NCI-H2227 (cell line): Measurements from ENCODE around the gene C3orf20.
"Not testable (repeated sequence)": the region's sequence is repeated elsewhere in the genome, so short reads cannot be mapped to it uniquely, and the experiment has no call there.

ENCODE experiments used
- DNase-seq: peaks from one replicate; lab custom pipeline; 2025; ENCODE audit not compliant: unreplicated experiment; lab: John Stamatoyannopoulos, UW

The C3orf20 gene

GRCh38 chr3:14752979-14753378 is 78.0 kb downstream of the C3orf20 start:
- not testable (repeated sequence) for DNase-seq

- DNase-seq: no peak
Measured at GRCh38 chr3:14757153-14757700, 82.3 kb downstream of the C3orf20 start.

DNA sequence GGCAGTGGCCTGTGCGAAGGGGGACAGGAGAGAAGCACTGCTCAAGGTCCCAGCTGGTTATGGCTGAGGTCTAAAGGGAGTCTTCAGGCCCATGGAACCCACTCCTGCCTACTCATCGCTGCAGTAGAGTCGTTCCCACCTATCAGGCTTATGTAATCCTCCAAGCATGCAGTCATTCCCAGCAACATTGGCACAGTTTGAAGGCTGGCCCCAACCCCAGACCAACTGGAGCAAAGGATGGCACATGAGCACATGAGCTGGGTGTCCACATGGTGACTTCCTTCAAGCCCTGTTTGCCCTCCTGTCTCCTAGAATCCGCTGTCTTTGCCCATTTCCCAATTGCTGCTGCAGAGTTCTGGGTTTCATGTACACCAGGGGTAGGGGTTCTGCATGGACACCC is 83.4 kb downstream of the C3orf20 start:
- no peak for DNase-seq

DNA sequence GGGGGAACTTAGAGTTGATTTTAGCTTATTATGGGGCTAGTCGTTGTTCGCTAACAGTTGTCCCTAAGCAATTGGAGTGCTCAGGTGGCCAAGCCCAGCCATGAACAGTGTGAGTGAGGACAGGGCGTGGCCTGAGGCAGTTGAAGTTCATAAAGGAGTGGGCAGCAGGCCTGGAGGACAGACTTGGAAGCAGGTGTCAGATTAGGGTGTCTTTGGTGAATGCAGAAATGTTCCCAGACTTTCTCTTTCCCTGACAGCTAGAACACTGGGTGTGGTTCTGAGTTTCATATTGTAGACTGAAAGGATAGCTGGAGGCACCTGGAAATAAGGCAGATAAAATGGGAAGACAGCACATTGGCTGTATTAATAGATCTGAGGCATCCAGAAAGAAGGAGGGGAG is 84.0 kb downstream of the C3orf20 start:
- no peak for DNase-seq

GRCh38 chr3:14760185-14760584 is 85.2 kb downstream of the C3orf20 start:
- no peak for DNase-seq

- DNase-seq: no peak
Measured at GRCh38 chr3:14761121-14761672, 86.3 kb downstream of the C3orf20 start.

DNA sequence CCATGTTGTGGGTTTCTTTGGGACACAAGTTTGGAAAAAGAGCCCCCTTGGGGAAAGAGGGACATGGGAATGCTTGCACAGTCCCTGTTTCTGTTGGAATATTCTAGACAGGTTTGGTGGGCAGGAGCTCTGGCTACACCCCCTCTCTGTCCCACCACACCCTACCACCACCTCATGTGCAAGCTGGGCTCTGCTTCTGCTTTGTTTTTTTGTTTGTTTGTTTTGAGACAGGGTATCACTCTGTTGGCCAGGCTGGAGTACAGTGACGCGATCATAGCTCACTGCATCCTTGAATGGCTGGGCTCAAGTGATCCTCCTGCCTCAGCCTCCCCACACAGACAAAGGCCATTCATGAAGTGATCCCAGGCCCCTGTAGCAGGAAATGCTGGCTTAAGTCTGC is 86.9 kb downstream of the C3orf20 start:
- no peak for DNase-seq

- DNase-seq: no peak
Measured at GRCh38 chr3:14762701-14763100, 87.8 kb downstream of the C3orf20 start.

GRCh38 chr3:14764331-14765059 is 89.6 kb downstream of the C3orf20 start:
- DNase-seq: no peak

GRCh38 chr3:14765060-14765400 is 90.1 kb downstream of the C3orf20 start:
- DNase-seq: no peak

DNA sequence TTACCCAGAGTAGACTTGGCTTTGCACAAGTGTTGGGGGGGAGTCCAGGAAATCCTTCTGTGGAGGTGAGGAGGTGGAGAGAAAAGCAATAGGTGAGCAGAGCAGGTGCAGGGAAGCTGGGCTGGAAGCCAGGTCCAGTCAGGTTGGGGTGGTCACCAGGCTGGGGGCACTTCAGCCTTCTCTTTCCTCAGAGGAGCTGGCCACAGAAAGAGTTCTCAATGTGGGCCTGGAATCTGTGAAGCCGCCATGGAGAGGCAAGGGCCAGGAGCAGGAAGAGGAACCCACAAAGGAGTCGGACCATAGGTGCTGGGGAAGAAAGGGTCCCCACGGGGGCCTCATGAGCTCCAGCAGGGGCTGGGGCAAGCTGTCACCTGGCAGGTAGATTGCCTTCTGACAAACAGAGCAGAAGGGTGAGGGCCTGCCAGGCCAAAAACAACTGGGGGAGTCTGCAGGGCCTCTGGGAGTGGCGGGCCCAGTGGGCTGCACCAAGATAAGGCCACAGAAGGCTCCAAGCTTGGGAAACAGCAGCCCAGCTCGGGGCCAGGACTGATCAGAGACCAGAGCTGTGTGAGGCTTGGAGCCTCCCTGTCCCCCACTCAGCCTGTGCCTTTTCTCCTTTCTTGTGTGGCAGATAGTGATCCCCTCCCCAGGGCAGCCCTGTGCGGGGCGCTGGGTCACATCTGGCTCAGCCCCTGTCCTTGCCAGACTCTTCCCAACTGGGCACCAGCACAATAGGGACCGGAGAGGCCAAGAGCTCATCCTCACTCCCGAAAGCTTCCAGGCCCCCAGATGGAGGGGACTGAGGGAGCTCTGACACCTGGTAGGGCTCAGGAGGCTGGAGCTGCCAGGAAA is 90.9 kb downstream of the C3orf20 start:
- no peak for DNase-seq

- no peak for DNase-seq
Measured at GRCh38 chr3:14766428-14767244, 91.7 kb downstream of the C3orf20 start.

DNA sequence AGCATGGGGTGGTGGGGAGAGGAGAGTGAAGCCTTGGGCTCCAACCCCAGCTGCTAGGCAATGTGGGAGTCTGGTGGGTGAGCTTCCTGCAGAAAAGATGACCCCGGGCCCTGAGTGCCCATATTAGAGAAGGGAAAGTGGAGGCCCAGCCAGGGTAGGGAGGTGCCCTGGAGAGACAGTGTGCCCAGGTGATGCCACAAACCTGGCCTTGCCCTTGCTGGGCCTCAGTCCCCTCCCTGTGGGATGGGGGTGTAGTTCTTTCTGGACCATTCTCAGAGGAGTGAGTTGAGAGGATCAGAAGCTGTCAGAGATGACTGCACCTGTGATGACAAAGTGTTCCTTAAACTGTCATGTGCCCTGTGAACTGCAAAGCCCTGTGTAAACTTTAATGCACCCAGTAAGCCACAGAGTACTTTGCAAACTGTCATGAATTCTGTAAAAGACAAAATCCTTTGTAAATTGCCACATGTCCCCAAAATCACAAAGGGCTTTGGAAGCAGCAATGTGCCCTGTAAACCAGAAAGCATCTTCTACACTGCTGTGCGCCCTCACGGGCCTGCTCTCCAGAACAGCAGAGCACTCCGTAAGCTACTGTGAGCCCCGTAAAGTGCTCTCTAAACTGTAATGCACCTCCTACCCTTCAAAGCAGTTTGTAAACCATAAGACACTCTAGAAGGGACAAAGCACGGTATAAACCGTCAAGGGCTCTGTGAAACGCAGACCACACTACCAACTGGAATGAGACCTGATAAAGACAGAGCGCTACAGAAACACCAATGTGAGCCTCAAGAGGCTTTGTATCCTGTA is 92.5 kb downstream of the C3orf20 start:
- no peak for DNase-seq

GRCh38 chr3:14768182-14768790 is 93.3 kb downstream of the C3orf20 start:
- DNase-seq: no peak

DNA sequence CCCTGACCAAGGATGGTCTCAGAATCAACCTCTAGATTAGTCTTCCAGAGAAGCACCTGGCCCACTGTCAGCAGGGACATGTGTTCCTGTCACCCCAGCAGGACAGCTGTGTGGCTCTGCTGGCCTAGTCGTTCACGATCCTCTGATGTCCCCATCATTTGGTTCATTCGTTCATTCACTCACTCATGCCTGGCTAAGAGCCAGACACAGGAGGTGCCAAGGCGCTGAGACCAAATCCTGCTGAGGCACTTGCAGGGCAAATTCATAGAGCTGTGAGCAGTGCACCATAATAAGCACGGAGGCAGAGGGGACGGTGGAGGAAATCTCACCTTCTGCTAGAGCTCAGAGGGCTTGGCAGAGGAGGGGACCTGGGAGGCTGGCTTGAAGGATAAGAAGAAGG is 93.9 kb downstream of the C3orf20 start:
- DNase-seq: no peak

- no peak for DNase-seq
Measured at GRCh38 chr3:14769544-14770325, 94.8 kb downstream of the C3orf20 start.

DNA sequence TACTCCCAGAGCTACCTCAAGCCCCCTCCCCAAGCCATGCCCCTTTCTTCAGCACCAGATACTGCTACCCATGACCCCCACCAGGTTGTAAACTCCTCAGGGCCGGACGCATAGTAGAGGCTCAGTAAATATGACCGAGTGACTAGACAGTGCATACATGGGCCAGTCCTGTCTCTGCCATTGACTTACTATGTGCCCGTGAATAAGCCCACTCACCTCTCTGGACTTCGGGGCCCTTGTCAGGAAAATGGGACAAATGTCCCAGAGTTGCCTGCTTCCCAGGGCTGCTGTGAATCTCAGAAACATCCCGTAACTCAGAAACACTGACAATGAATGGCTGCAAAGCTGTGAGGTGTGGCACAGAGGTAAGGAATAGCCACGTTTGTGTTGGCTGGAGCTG is 95.7 kb downstream of the C3orf20 start:
- no peak for DNase-seq

GRCh38 chr3:14771593-14772497 is 96.9 kb downstream of the C3orf20 start:
- no peak for DNase-seq
